Fibroblast of lung (primary cell): Measurements from ENCODE around the gene CTNND2. TPM values are rescaled to one million over a fixed set of nuclear protein-coding genes. Genes with fewer than 3 reads are reported as not detected.

Experiments
- DNase-seq, 2 donors: peaks; one replicate each; pipeline versions ENCODE4 v3.0.0 to v3.0.0-alpha.2; 2010; ENCODE audit warnings: low read depth in 2 of 2
- H2AFZ ChIP-seq: 2 replicates; pipeline ENCODE4 v1.5.1; 2012; ENCODE audit warnings: low read length, control low read depth, inconsistent platforms
- H3K27ac ChIP-seq: 2 replicates; pipeline ENCODE4 v1.5.1; 2011; ENCODE audit warnings: low read length, control low read depth; ENCODE audit not compliant: insufficient read depth
- H3K27me3 ChIP-seq: 2 replicates; pipeline ENCODE4 v1.5.1; 2011; ENCODE audit warnings: mild to moderate bottlenecking, low read length; ENCODE audit not compliant: control insufficient read depth, insufficient read depth
- H3K36me3 ChIP-seq: 2 replicates; pipeline ENCODE4 v1.5.1; 2011; ENCODE audit warnings: low read length; ENCODE audit not compliant: control insufficient read depth, insufficient read depth
- H3K4me1 ChIP-seq: 2 replicates; pipeline ENCODE4 v1.5.1; 2011; ENCODE audit warnings: low read length; ENCODE audit not compliant: control insufficient read depth, insufficient read depth; ENCODE audit errors: extremely low read depth
- H3K4me2 ChIP-seq: 2 replicates; pipeline ENCODE4 v1.5.1; 2011; ENCODE audit warnings: low read length, control low read depth; ENCODE audit not compliant: insufficient read depth; ENCODE audit errors: extremely low read depth
- H3K4me3 ChIP-seq, 4 experiments: fragments of 200-600 bp in 1 of 4; sonication (generic) in 1 of 4; replicated peaks in 1 of 4; 2 replicates each; pipeline ENCODE4 v1.5.1; 2011 to 2016; ENCODE audit warnings: low read length in 4 of 4, low read depth in 3 of 4, mild to moderate bottlenecking in 3 of 4, control low read depth in 2 of 4, inconsistent platforms in 1 of 4, mixed read lengths in 1 of 4; ENCODE audit not compliant: insufficient read depth in 1 of 4; ENCODE audit errors: control extremely low read depth in 1 of 4
- H3K79me2 ChIP-seq: 2 replicates; pipeline ENCODE4 v1.5.1; 2012; ENCODE audit warnings: mild to moderate bottlenecking, low read length, inconsistent platforms; ENCODE audit not compliant: control insufficient read depth, insufficient read depth
- H3K9ac ChIP-seq: 2 replicates; pipeline ENCODE4 v1.5.1; 2011; ENCODE audit warnings: mild to moderate bottlenecking, low read length, control low read depth; ENCODE audit not compliant: insufficient read depth
- H3K9me3 ChIP-seq: 2 replicates; pipeline ENCODE4 v1.5.1; 2012; ENCODE audit warnings: low read depth, low read length; ENCODE audit not compliant: control insufficient read depth, insufficient read depth
- H4K20me1 ChIP-seq: 2 replicates; pipeline ENCODE4 v1.5.1; 2011; ENCODE audit warnings: low read length; ENCODE audit not compliant: control insufficient read depth, insufficient read depth; ENCODE audit errors: extremely low read depth
- CTCF ChIP-seq, 2 donors: IDR thresholded peaks in 1 of 2; conservative IDR thresholded peaks in 1 of 2; 1 replicate in 1 of 2; 2 replicates in 1 of 2; pipeline ENCODE4 v1.5.1; 2011 to 2012; ENCODE audit warnings: low read length in 2 of 2, control low read depth in 1 of 2, inconsistent platforms in 1 of 2, low read depth in 1 of 2, mild to moderate bottlenecking in 1 of 2
- EZH2 ChIP-seq: IDR thresholded peaks from 2 replicates; pipeline ENCODE4 v1.5.1; 2012; ENCODE audit warnings: low read length, control low read depth, mild to moderate bottlenecking; ENCODE audit errors: missing control alignments
- polyA plus RNA-seq, 2 donors: library from polyadenylated mRNA; depleted of rRNA in 1 of 2; stranded (reverse) in 1 of 2; unstranded in 1 of 2; fragments of >200 nt; gene quantifications; 2 replicates each; pipeline ENCODE4 v1.2.1, GENCODE V29; 2011 to 2012; ENCODE audit warnings: missing spikeins in 1 of 2
- total RNA-seq: library from RNA; depleted of rRNA; stranded (reverse); fragments of >200 nt; gene quantifications from 2 replicates; pipeline ENCODE4 v1.2.1, GENCODE V29; 2014

CTNND2 gene
- total and polyA plus RNA-seq, 2 donors (not counting 1 experiment from before 2014, with no cell fraction given) = not detected

- DNase-seq = no peak
- Histone ChIP-seq H3K9me3 (no peaks in the 10 kb centered on the region), H3K79me2 (no peaks in the 10 kb centered on the region), H3K36me3 (no peaks in the 10 kb centered on the region), H2AFZ (no peak overlapping the region), H3K27me3 (no peaks in the 10 kb centered on the region), H3K4me2 (no peak overlapping the region), H3K9ac (no peak overlapping the region), H3K4me1 (no peaks in the 10 kb centered on the region), H4K20me1 (no peaks in the 10 kb centered on the region), H3K27ac (no peak overlapping the region), H3K4me3 (no peak overlapping the region)
- TF ChIP-seq EZH2 = no peak
- TF ChIP-seq CTCF (conservative IDR thresholded peaks at IDR 0.05 in 1 of 2, IDR thresholded peaks at IDR 0.05 in 1 of 2; ENCODE audit: low read depth in 1 of 2, low read length in 2 of 2) = no peak
These were observed 873.6 kb downstream of the CTNND2 start for GRCh38 chr5:11030671-11031070.

GRCh38 chr5:11027660-11028059 is 876.6 kb downstream of the CTNND2 start:
- Histone ChIP-seq H3K27me3 (no peaks in the 10 kb centered on the region), H3K4me1 (no peaks in the 10 kb centered on the region), H3K36me3 (no peaks in the 10 kb centered on the region), H2AFZ (no peak overlapping the region), H3K9me3 (no peaks in the 10 kb centered on the region), H3K9ac (no peak overlapping the region), H3K27ac (no peak overlapping the region), H3K79me2 (no peaks in the 10 kb centered on the region), H3K4me2 (no peak overlapping the region), H4K20me1 (no peaks in the 10 kb centered on the region), H3K4me3 (no peak overlapping the region)
- no peak for DNase-seq
- TF ChIP-seq CTCF (conservative IDR thresholded peaks at IDR 0.05 in 1 of 2, IDR thresholded peaks at IDR 0.05 in 1 of 2; ENCODE audit: low read depth in 1 of 2, low read length in 2 of 2) (no peak), EZH2 (no peak)

- Histone ChIP-seq H3K27me3 (no peaks in the 10 kb centered on the region), H3K4me3 (no peak overlapping the region), H3K9me3 (no peaks in the 10 kb centered on the region), H3K9ac (no peak overlapping the region), H3K4me1 (no peaks in the 10 kb centered on the region), H2AFZ (no peak overlapping the region), H3K79me2 (no peaks in the 10 kb centered on the region), H4K20me1 (no peaks in the 10 kb centered on the region), H3K4me2 (no peak overlapping the region), H3K36me3 (no peaks in the 10 kb centered on the region), H3K27ac (no peak overlapping the region)
- no peak for DNase-seq
- TF ChIP-seq CTCF (conservative IDR thresholded peaks at IDR 0.05 in 1 of 2, IDR thresholded peaks at IDR 0.05 in 1 of 2; ENCODE audit: low read depth in 1 of 2, low read length in 2 of 2) (no peak), EZH2 (no peak)
These were observed 877.7 kb downstream of the CTNND2 start for GRCh38 chr5:11026543-11026942.
